Measurements from ENCODE around the gene CDC45.

Gene CDC45

DNA sequence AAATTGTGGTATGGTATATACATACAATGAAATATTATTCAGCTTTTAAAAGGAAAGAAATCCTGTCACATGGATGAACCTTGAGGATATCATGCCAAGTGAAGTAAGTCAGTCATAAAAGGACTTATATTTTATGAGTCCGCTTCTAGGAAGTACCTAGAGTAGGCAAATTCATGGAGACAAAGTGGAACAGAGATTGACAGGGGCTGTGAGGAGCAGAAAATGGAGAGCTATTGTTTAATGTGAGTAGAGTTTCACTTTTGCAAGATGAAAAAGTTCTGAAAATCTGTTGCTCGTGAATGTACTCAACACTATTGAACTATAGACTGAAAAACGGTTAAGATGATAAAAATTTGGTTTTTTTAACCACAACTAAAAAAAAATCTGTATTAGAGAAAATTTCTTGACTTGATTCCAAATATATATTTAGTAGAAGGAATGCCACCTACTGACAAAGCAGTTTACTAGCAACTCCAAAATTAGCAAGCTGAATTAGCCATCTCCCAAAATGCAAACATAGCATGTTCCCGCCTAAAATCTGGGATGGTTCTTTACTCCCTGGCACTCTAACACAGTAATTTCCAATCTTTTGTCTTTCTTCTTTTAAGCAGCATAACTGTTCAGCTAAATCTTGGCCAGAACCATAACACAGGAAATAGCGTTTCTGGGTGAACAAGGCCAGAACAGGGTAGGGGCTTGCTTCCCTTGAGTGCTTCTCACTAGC is 2.2 kb upstream of the CDC45 start:
- Histone ChIP-seq H3F3A (ENCODE audit: low read depth) (no peaks in the 10 kb centered on the region), H3K27me3 (ENCODE audit: insufficient read depth, low read length, poor library complexity, severe bottlenecking) (no peaks in the 10 kb centered on the region), H3K4me2 (ENCODE audit: low read depth, low read length, poor library complexity, severe bottlenecking) (peak overlapping the region; percentile 89), H3K9ac (ENCODE audit: low read depth, low read length, poor library complexity, severe bottlenecking) (peak overlapping the region; percentile 74), H3K9me3 (ENCODE audit: insufficient read depth, low read depth, low read length) (no peaks in the 10 kb centered on the region), H4K20me1 (ENCODE audit: insufficient read depth, low read length, poor library complexity, severe bottlenecking) (peaks cover 25% of the 10 kb centered on the region), H3K9me2 (replicated peaks; ENCODE audit: low read depth, low read length) (no peaks in the 10 kb centered on the region), H3K79me2 (ENCODE audit: insufficient read depth, low read length) (peaks cover 69% of the 10 kb centered on the region), H2AFZ (ENCODE audit: low read length) (no peak overlapping the region), H3K36me3 (ENCODE audit: insufficient read depth, low read length) (peaks cover 11% of the 10 kb centered on the region; the same call in 1 of the 2 replicates), H3K4me1 (ENCODE audit: insufficient read depth, low read length, poor library complexity, severe bottlenecking) (peaks cover 33% of the 10 kb centered on the region), H3K4me3 (ENCODE audit: low read length, poor library complexity, severe bottlenecking) (peak overlapping the region; percentile 82)
- no peak for TF ChIP-seq EZH2phosphoT487 (IDR thresholded peaks at IDR 0.05; ENCODE audit: borderline replicate concordance)
- TF ChIP-seq, protein P1, sequence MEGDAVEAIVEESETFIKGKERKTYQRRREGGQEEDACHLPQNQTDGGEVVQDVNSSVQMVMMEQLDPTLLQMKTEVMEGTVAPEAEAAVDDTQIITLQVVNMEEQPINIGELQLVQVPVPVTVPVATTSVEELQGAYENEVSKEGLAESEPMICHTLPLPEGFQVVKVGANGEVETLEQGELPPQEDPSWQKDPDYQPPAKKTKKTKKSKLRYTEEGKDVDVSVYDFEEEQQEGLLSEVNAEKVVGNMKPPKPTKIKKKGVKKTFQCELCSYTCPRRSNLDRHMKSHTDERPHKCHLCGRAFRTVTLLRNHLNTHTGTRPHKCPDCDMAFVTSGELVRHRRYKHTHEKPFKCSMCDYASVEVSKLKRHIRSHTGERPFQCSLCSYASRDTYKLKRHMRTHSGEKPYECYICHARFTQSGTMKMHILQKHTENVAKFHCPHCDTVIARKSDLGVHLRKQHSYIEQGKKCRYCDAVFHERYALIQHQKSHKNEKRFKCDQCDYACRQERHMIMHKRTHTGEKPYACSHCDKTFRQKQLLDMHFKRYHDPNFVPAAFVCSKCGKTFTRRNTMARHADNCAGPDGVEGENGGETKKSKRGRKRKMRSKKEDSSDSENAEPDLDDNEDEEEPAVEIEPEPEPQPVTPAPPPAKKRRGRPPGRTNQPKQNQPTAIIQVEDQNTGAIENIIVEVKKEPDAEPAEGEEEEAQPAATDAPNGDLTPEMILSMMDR (conservative IDR thresholded peaks at IDR 0.05; ENCODE audit: low read length), result peak; percentile 57

- H4K20me1 ChIP-seq (ENCODE audit: insufficient read depth, low read length, poor library complexity, severe bottlenecking), result peaks cover 25% of the 10 kb centered on the region
- peak overlapping the region; percentile 82 for H3K4me3 ChIP-seq (ENCODE audit: low read length, poor library complexity, severe bottlenecking)
- peaks cover 33% of the 10 kb centered on the region for H3K4me1 ChIP-seq (ENCODE audit: insufficient read depth, low read length, poor library complexity, severe bottlenecking)
- H3F3A ChIP-seq (ENCODE audit: low read depth), result no peaks in the 10 kb centered on the region
- H3K79me2 ChIP-seq (ENCODE audit: insufficient read depth, low read length), result peaks cover 74% of the 10 kb centered on the region
- TF ChIP-seq, protein P1 (conservative IDR thresholded peaks at IDR 0.05; ENCODE audit: low read length), result no peak
- TF ChIP-seq EZH2phosphoT487 (IDR thresholded peaks at IDR 0.05; ENCODE audit: borderline replicate concordance), result no peak
- peak overlapping the region; percentile 74 for H3K9ac ChIP-seq (ENCODE audit: low read depth, low read length, poor library complexity, severe bottlenecking)
- H3K36me3 ChIP-seq (ENCODE audit: insufficient read depth, low read length), result peaks cover 14% of the 10 kb centered on the region; the same call in 1 of the 2 replicates
- no peaks in the 10 kb centered on the region for H3K9me3 ChIP-seq (ENCODE audit: insufficient read depth, low read depth, low read length)
- H3K4me2 ChIP-seq (ENCODE audit: low read depth, low read length, poor library complexity, severe bottlenecking), result peak overlapping the region; percentile 89
- H2AFZ ChIP-seq (ENCODE audit: low read length), result peak overlapping the region; percentile 99
- H3K27me3 ChIP-seq (ENCODE audit: insufficient read depth, low read length, poor library complexity, severe bottlenecking), result no peaks in the 10 kb centered on the region
- no peaks in the 10 kb centered on the region for H3K9me2 ChIP-seq (replicated peaks; ENCODE audit: low read depth, low read length)
Measured at GRCh38 chr22:19478045-19478900, 1.4 kb upstream of the CDC45 start.

GRCh38 chr22:19478901-19479354 is 792 bp upstream of the CDC45 start, which contains the start of gene UFD1:
Gene UFD1, minus strand, starts transcription at chr22:19479193. Its CDS starts 108 bp downstream, at chr22:19479085.
- Histone ChIP-seq H3K27me3 (ENCODE audit: insufficient read depth, low read length, poor library complexity, severe bottlenecking) (no peaks in the 10 kb centered on the region), H3K4me3 (ENCODE audit: low read length, poor library complexity, severe bottlenecking) (peak within 1 kb of the TSS; percentile 82), H3K4me1 (ENCODE audit: insufficient read depth, low read length, poor library complexity, severe bottlenecking) (peaks cover 33% of the 10 kb centered on the region), H3K9me3 (ENCODE audit: insufficient read depth, low read depth, low read length) (no peaks in the 10 kb centered on the region), H3K9me2 (replicated peaks; ENCODE audit: low read depth, low read length) (no peaks in the 10 kb centered on the region), H3K4me2 (ENCODE audit: low read depth, low read length, poor library complexity, severe bottlenecking) (peak within 1 kb of the TSS; percentile 89), H3K9ac (ENCODE audit: low read depth, low read length, poor library complexity, severe bottlenecking) (peak within 1 kb of the TSS; percentile 74), H3F3A (ENCODE audit: low read depth) (no peaks in the 10 kb centered on the region), H3K36me3 (ENCODE audit: insufficient read depth, low read length) (peaks cover 14% of the 10 kb centered on the region; the same call in 1 of the 2 replicates), H2AFZ (ENCODE audit: low read length) (peak within 1 kb of the TSS; percentile 99), H3K79me2 (ENCODE audit: insufficient read depth, low read length) (peaks cover 81% of the 10 kb centered on the region), H4K20me1 (ENCODE audit: insufficient read depth, low read length, poor library complexity, severe bottlenecking) (peaks cover 25% of the 10 kb centered on the region)
- TF ChIP-seq EZH2phosphoT487 (IDR thresholded peaks at IDR 0.05; ENCODE audit: borderline replicate concordance), result no peak
- TF ChIP-seq, protein P1 (conservative IDR thresholded peaks at IDR 0.05; ENCODE audit: low read length), result no peak
